Suprapubic skin (tissue), 4 donors: ENCODE data around the gene ABCA7.

Source experiments
- POLR2A ChIP-seq, 2 donors: fragments of 450-650 bp; IDR thresholded peaks; one replicate each; pipeline ENCODE4 v1.6.1; 2017; ENCODE audit warnings: antibody characterized with exemption in 2 of 2, mild to moderate bottlenecking in 2 of 2, moderate library complexity in 2 of 2
- POLR2AphosphoS5 ChIP-seq, 3 donors: sonication (generic); formaldehyde crosslinking; IDR thresholded peaks; one replicate each; pipeline ENCODE4 v1.6.1; 2017; ENCODE audit warnings: antibody characterized with exemption in 3 of 3

DNA sequence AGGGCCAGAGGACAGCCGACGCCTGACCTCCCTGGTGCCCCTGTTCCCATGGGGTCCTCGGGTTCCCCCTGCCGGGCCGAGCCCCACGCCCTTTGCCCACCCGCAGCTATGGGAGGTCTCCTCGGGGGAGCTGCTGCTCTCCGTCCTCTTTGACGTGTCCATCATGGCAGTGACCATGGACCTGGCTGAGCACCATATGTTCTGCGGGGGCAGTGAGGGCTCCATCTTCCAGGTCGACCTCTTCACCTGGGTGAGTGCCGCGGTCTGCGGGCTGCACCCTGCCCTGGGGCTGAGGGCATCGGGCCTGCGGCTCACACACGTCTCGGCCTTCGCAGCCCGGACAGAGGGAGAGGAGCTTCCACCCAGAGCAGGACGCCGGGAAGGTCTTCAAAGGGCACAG, 49.2 kb upstream of the ABCA7 start:
- no peak for TF ChIP-seq POLR2A (IDR thresholded peaks at IDR 0.05)
- TF ChIP-seq POLR2AphosphoS5 (IDR thresholded peaks at IDR 0.05) = no peak
